H1 (cell line): ENCODE measurements around the gene RPS6KA2. TPM values are rescaled to one million over a fixed set of nuclear protein-coding genes. Genes with fewer than 3 reads are reported as not detected.

Experiments
- CTCF ChIA-PET: fragments of 300-600 bp; sonication (Branson Sonifier 250); formaldehyde crosslinking; loops from one replicate; lab custom pipeline; 2021; ENCODE audit not compliant: partially characterized antibody; lab: Charles Lee
- POLR2A ChIA-PET: fragments of 300-600 bp; sonication (Branson Sonifier 250); formaldehyde crosslinking; loops from one replicate; lab custom pipeline; 2021; ENCODE audit warnings: inconsistent platforms; ENCODE audit not compliant: partially characterized antibody; lab: Charles Lee
- DNase-seq, 2 experiments: peaks; one replicate each; pipeline versions ENCODE4 v3.0.0 to v3.0.0-alpha.2; 2010 to 2022; ENCODE audit warnings: low spot score in 2 of 2, low read depth in 1 of 2, mixed read lengths in 1 of 2
- FAIRE-seq: peaks from 2 replicates; lab custom pipeline; 2011; peaks lifted over from hg19 to GRCh38; lab: Jason Lieb, UNC
- H2AFZ ChIP-seq: 2 replicates; pipeline ENCODE4 v1.8.1; 2012; ENCODE audit warnings: low read length, inconsistent platforms
- H2AK5ac ChIP-seq: 2 replicates; pipeline ENCODE4 v1.6.1; 2013; ENCODE audit warnings: low read depth, low read length
- H2BK120ac ChIP-seq: replicated peaks from 2 replicates; pipeline ENCODE3; 2013; ENCODE audit warnings: low read depth, low read length, inconsistent platforms
- H2BK12ac ChIP-seq: 2 replicates; pipeline ENCODE4 v1.6.1; 2013; ENCODE audit warnings: low read depth, low read length
- H2BK15ac ChIP-seq: 2 replicates; pipeline ENCODE4 v1.6.1; 2013; ENCODE audit warnings: low read length
- H2BK20ac ChIP-seq: 2 replicates; pipeline ENCODE4 v1.6.1; 2013; ENCODE audit warnings: low read length
- H2BK5ac ChIP-seq: 2 replicates; pipeline ENCODE4 v1.6.1; 2013; ENCODE audit warnings: low read depth, low read length
- H3K14ac ChIP-seq: 2 replicates; pipeline ENCODE4 v1.6.1; 2013; ENCODE audit warnings: inconsistent platforms; ENCODE audit not compliant: insufficient read length
- H3K18ac ChIP-seq: 2 replicates; pipeline ENCODE4 v1.6.1; 2013; ENCODE audit warnings: low read length; ENCODE audit errors: extremely low read depth
- H3K23ac ChIP-seq: 2 replicates; pipeline ENCODE4 v1.6.1; 2013; ENCODE audit warnings: inconsistent platforms; ENCODE audit not compliant: insufficient read length
- H3K23me2 ChIP-seq: 2 replicates; pipeline ENCODE4 v1.6.1; 2013; ENCODE audit warnings: low read depth, low read length
- H3K27ac ChIP-seq: 2 replicates; pipeline ENCODE4 v1.6.1; 2011; ENCODE audit warnings: low read depth, low read length, inconsistent platforms
- H3K27me3 ChIP-seq, 4 experiments: replicated peaks in 1 of 4; 1 replicate in 1 of 4; 2 replicates in 3 of 4; pipeline versions ENCODE4 v1.6.1 to v1.8.1; 2011 to 2013; ENCODE audit warnings: low read length in 3 of 4, mild to moderate bottlenecking in 3 of 4, inconsistent platforms in 2 of 4, mixed read lengths in 2 of 4, moderate library complexity in 1 of 4; ENCODE audit not compliant: control insufficient read depth in 3 of 4, insufficient read depth in 3 of 4; ENCODE audit errors: extremely low read depth in 1 of 4
- H3K36me3 ChIP-seq, 4 experiments: 2 replicates each; pipeline versions ENCODE4 v1.6.1 to v1.8.1; 2011 to 2013; ENCODE audit warnings: mild to moderate bottlenecking in 4 of 4, low read length in 3 of 4, moderate library complexity in 2 of 4, control low read depth in 1 of 4, inconsistent platforms in 1 of 4; ENCODE audit not compliant: insufficient read depth in 4 of 4, control insufficient read depth in 2 of 4
- H3K4ac ChIP-seq: replicated peaks from 2 replicates; pipeline ENCODE3; 2013; ENCODE audit warnings: low read length, low read depth, mixed read lengths, inconsistent platforms; ENCODE audit not compliant: insufficient read length
- H3K4me1 ChIP-seq, 4 experiments: replicated peaks in 1 of 4; 1 replicate in 1 of 4; 2 replicates in 3 of 4; pipeline versions ENCODE4 v1.6.1 to v1.8.1; 2011 to 2013; ENCODE audit warnings: low read length in 3 of 4, inconsistent platforms in 2 of 4, mixed read lengths in 1 of 4; ENCODE audit not compliant: insufficient read depth in 4 of 4, control insufficient read depth in 3 of 4
- H3K4me2 ChIP-seq, 2 experiments: 2 replicates each; pipeline versions ENCODE4 v1.6.1 to v1.8.1; 2011 to 2013; ENCODE audit warnings: low read depth in 2 of 2, low read length in 2 of 2, control low read depth in 1 of 2, inconsistent platforms in 1 of 2, mild to moderate bottlenecking in 1 of 2; ENCODE audit not compliant: insufficient read depth in 1 of 2
- H3K4me3 ChIP-seq, 4 experiments: fragments of 200-600, 300-600 bp in 1 of 4; sonication (generic), shearing (Covaris generic), sonication (Bioruptor Twin) in 1 of 4; 2 replicates each; pipeline versions ENCODE4 v1.5.1 to v1.8.1; 2011 to 2016; ENCODE audit warnings: low read length in 4 of 4, low read depth in 3 of 4, control low read depth in 2 of 4, inconsistent platforms in 2 of 4, mild to moderate bottlenecking in 2 of 4, mixed read lengths in 1 of 4, moderate library complexity in 1 of 4; ENCODE audit not compliant: insufficient read depth in 2 of 4; ENCODE audit errors: extremely low read depth in 1 of 4
- H3K56ac ChIP-seq: replicated peaks from 2 replicates; pipeline ENCODE3; 2013; ENCODE audit warnings: low read depth, mild to moderate bottlenecking, mixed read lengths, low read length, inconsistent platforms; ENCODE audit not compliant: insufficient read length
- H3K79me1 ChIP-seq: 2 replicates; pipeline ENCODE4 v1.6.1; 2013; ENCODE audit warnings: low read depth, low read length, control low read depth
- H3K79me2 ChIP-seq, 2 experiments: 2 replicates each; pipeline versions ENCODE4 v1.6.1 to v1.8.1; 2012 to 2013; ENCODE audit warnings: low read length in 2 of 2, mild to moderate bottlenecking in 2 of 2, inconsistent platforms in 1 of 2; ENCODE audit not compliant: insufficient read depth in 2 of 2, control insufficient read depth in 1 of 2
- H3K9ac ChIP-seq, 4 experiments: replicated peaks in 1 of 4; 1 replicate in 1 of 4; 2 replicates in 3 of 4; pipeline versions ENCODE4 v1.6.1 to v1.8.1; 2011 to 2013; ENCODE audit warnings: low read depth in 3 of 4, low read length in 3 of 4, control low read depth in 2 of 4, mild to moderate bottlenecking in 2 of 4, moderate library complexity in 2 of 4, inconsistent platforms in 1 of 4; ENCODE audit errors: extremely low read depth in 1 of 4
- H3K9me3 ChIP-seq, 2 experiments: 2 replicates each; pipeline versions ENCODE4 v1.6.1 to v1.8.1; 2012 to 2013; ENCODE audit warnings: mild to moderate bottlenecking in 2 of 2, moderate library complexity in 2 of 2, control low read depth in 1 of 2, inconsistent platforms in 1 of 2, low read depth in 1 of 2, low read length in 1 of 2, mixed read lengths in 1 of 2; ENCODE audit not compliant: insufficient read depth in 2 of 2
- H4K20me1 ChIP-seq, 2 experiments: replicated peaks in 1 of 2; 2 replicates each; pipeline versions ENCODE3 to v1.8.1; 2011 to 2013; ENCODE audit warnings: inconsistent platforms in 2 of 2, low read length in 2 of 2, mild to moderate bottlenecking in 1 of 2; ENCODE audit not compliant: insufficient read depth in 2 of 2, control insufficient read depth in 1 of 2
- H4K5ac ChIP-seq: 2 replicates; pipeline ENCODE4 v1.6.1; 2013; ENCODE audit warnings: low read length, low read depth, mixed read lengths, inconsistent platforms; ENCODE audit not compliant: insufficient read length
- H4K8ac ChIP-seq: 2 replicates; pipeline ENCODE4 v1.8.0; 2013; ENCODE audit warnings: mild to moderate bottlenecking, moderate library complexity, low read length, inconsistent platforms; ENCODE audit not compliant: insufficient read depth; ENCODE audit errors: extremely low read depth
- H4K91ac ChIP-seq: replicated peaks from 2 replicates; pipeline ENCODE3; 2013; ENCODE audit warnings: low read length, mixed read lengths, inconsistent platforms; ENCODE audit not compliant: insufficient read length
- MAFK ChIP-seq: IDR thresholded peaks from 2 replicates; pipeline ENCODE4 v1.6.1; 2012; ENCODE audit warnings: low read depth, mild to moderate bottlenecking, improper control_type of control experiment, low read length
- WGBS, 2 experiments: shearing (Covaris generic) in 1 of 2; methylation state at CpG; one replicate each; pipeline versions ENCODE4 v1.1.6 to v1.1.7; 2013 to 2015; ENCODE audit warnings: low lambda C conversion rate in 2 of 2, mixed read lengths in 2 of 2, inconsistent platforms in 1 of 2, low coverage in 1 of 2, missing lambda C conversion rate in 1 of 2; ENCODE audit not compliant: insufficient replicate concordance in 2 of 2, insufficient coverage in 1 of 2, insufficient read length in 1 of 2; ENCODE audit errors: extremely low coverage in 1 of 2, missing lambda C conversion rate in 1 of 2; 5-methylcytosine and 5-hydroxymethylcytosine counted together
- polyA plus RNA-seq, 7 experiments: library from polyadenylated mRNA; depleted of rRNA in 3 of 7; stranded (reverse) in 5 of 7; unstranded in 2 of 7; fragments of >200 nt in 5 of 7; fragments of 200-250 nt in 2 of 7; gene quantifications; 1 replicate in 5 of 7; 2 replicates in 1 of 7; 4 replicates in 1 of 7; pipeline versions ENCODE4 v1.2.1 to v1.2.3, GENCODE V29; 2011 to 2013; ENCODE audit warnings: missing spikeins in 2 of 7, mixed read lengths in 2 of 7
- total RNA-seq: library from RNA; stranded (reverse); fragmentation: NEBNext Ultra II Directional; extraction: Animal tissue kit (Norgen Biotek cat#: 25700); gene quantifications from 2 replicates; pipeline ENCODE4 v1.2.1, GENCODE V29; 2021

RPS6KA2 gene
- total and polyA plus RNA-seq, 2 of the 8 experiments (the other 6 are each of a cell fraction or from before 2014, with no cell fraction given): 8.8 to 25.7 TPM

- Histone ChIP-seq H4K20me1 (peaks cover 0 to 4% of the 10 kb centered on the region in 2 experiments), H4K8ac (0 out of 2 replicates have a peak overlapping the region, but pooled peaks have one; percentile 58), H2AK5ac (no peak overlapping the region), H2BK120ac (no peak overlapping the region), H3K14ac (no peak overlapping the region), H3K4me3 (no peak overlapping the region), H2BK5ac (no peak overlapping the region), H2BK12ac (no peak overlapping the region; the same call in 1 of the 2 replicates), H3K4me2 (no peak overlapping the region), H4K5ac (no peak overlapping the region), H3K79me1 (peaks cover 5% of the 10 kb centered on the region; the same call in 1 of the 2 replicates), H3K27ac (no peak overlapping the region), H3K23me2 (no peaks in the 10 kb centered on the region), H3K9me3 (no peaks in the 10 kb centered on the region), H3K79me2 (peaks cover 0 to 10% of the 10 kb centered on the region in 2 experiments; a peak in 2 of 4 replicates), H3K36me3 (no peaks in the 10 kb centered on the region), H3K9ac (no peak overlapping the region), H3K27me3 (no peaks in the 10 kb centered on the region; a peak in 1 of 7 replicates), H2BK20ac (no peak overlapping the region), H2AFZ (no peak overlapping the region), H3K4ac (no peak overlapping the region), H3K4me1 (peaks cover 0 to 12% (median under 1%) of the 10 kb centered on the region in 4 experiments; a peak in 5 of 7 replicates), H2BK15ac (peak overlapping the region; percentile 74; the same call in 1 of the 2 replicates), H4K91ac (no peak overlapping the region), H3K18ac (no peak overlapping the region), H3K23ac (no peak overlapping the region), H3K56ac (no peak overlapping the region)
- 83% methylated on average over 24 of the region's 24 CpGs; no CpG with 5 or more reads in 1 of the 2 experiments for WGBS, 2 experiments
- POLR2A ChIA-PET: interaction anchor here (1.3 kb wide), 1 partner anchor 9 kb away, joined by 3 read pairs; no protein-coding TSS in a partner anchor
- TF ChIP-seq MAFK: no peak
- DNase-seq: no peak
- FAIRE-seq: no peak
- CTCF ChIA-PET: interaction anchor here (0.6 to 3.5 kb wide), 2 partner anchors 10 to 632 kb away, joined by 3 to 14 read pairs; no protein-coding TSS in a partner anchor
Measured at GRCh38 chr6:166565084-166565967, 61.7 kb downstream of the RPS6KA2 start.
